Measurements from ENCODE around the gene MB21D2. TPM values are rescaled to one million over a fixed set of nuclear protein-coding genes. Genes with fewer than 3 reads are reported as not detected.

MB21D2 gene
- total and polyA plus RNA-seq, 2 experiments from 2014 or later = 4.0 to 5.2 TPM

DNA sequence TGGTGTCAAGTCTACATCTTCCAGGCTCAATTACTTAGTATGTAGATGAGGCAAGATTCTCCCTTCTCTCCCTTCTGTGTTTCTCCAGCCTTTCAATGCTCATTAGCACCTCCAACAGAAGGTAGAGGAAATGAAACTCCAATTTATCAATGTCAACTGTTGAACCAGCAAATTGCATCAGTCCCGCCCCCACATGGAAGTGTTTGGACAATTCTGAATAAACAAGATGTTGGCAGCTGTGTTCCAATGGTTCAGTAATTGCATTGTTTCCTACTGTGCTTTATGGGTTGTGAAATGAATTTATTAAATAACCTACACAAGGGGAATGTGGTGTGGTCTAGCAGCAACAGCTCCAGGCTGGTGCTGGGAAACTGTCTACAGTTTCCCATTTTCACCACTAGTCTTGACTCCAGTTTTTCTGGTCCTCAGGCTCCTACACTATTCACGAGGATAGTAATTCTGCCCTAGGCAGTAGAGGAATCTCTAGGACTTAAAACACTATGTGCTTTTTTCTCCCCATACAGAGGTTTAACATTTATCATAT, 91.9 kb downstream of the MB21D2 start:
- Histone ChIP-seq H3K36me3 (no peaks in the 10 kb centered on the region), H3K4me3 (no peak overlapping the region), H3K27me3 (peaks cover 13% of the 10 kb centered on the region), H3K9me3 (ENCODE audit: low read depth) (no peaks in the 10 kb centered on the region), H3K4me1 (ENCODE audit: low read depth) (no peaks in the 10 kb centered on the region), H3K27ac (no peak overlapping the region)
- peak in 1 of 2 donors; percentile 79 for DNase-seq (ENCODE audit: low read depth in 1 of 2, low spot score in 1 of 2)
- peak; percentile 14 for TF ChIP-seq CTCF (IDR thresholded peaks at IDR 0.05; ENCODE audit: low read depth, low read length)

DNA sequence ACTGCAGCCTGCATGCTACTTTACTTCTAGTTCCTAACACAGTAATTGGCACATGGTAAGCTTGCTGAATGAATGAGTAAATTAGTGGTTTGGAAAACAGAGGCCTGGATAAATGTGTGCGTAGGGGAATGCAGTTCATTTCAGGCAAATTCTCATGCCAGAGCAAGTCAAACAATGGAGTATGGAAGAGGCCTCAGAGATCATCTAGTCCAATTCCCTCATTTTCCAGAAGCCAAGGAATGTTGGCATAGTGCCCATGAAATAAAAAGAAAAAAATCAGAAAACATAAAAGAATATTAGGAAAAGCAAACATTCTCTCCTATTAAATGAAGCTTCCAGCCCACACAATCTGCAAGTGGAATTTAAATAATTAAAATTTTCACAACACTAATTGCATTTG, 92.4 kb downstream of the MB21D2 start:
- Histone ChIP-seq H3K36me3 (no peaks in the 10 kb centered on the region), H3K4me1 (ENCODE audit: low read depth) (no peaks in the 10 kb centered on the region), H3K27ac (no peak overlapping the region), H3K9me3 (ENCODE audit: low read depth) (no peaks in the 10 kb centered on the region), H3K4me3 (no peak overlapping the region), H3K27me3 (peaks cover 9% of the 10 kb centered on the region)
- peak in 1 of 2 donors; percentile 60 for DNase-seq (ENCODE audit: low read depth in 1 of 2, low spot score in 1 of 2)
- TF ChIP-seq CTCF (IDR thresholded peaks at IDR 0.05; ENCODE audit: low read depth, low read length) = no peak

GRCh38 chr3:192824313-192824712, 93.3 kb downstream of the MB21D2 start:
- H3K27ac ChIP-seq = no peak overlapping the region
- DNase-seq (ENCODE audit: low read depth in 1 of 2, low spot score in 1 of 2) = no peak
- H3K9me3 ChIP-seq (ENCODE audit: low read depth) = no peaks in the 10 kb centered on the region
- H3K27me3 ChIP-seq = peaks cover 7% of the 10 kb centered on the region
- no peak overlapping the region for H3K4me3 ChIP-seq
- TF ChIP-seq CTCF (IDR thresholded peaks at IDR 0.05; ENCODE audit: low read depth, low read length) = no peak
- H3K4me1 ChIP-seq (ENCODE audit: low read depth) = no peaks in the 10 kb centered on the region
- H3K36me3 ChIP-seq = no peaks in the 10 kb centered on the region

DNA sequence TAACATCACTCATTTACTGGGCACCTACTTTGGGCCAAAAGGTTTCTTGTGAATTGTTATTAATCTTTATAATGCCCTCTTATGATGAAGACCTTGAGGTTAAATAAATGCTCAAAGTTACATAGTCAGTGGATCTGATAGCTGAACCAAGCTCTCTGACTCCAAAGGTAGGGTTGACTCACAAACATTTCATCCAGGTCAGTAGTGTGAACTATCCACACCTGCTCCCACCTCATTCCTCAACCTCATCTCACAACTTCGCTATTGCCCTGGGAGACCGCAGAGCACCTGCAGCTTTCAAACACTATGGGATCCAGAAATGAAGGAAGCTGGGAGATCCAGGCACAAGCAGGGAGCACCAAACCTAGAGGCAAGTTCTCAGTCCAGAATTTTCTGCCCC, 96.5 kb downstream of the MB21D2 start:
- Histone ChIP-seq H3K27me3 (peaks cover 7% of the 10 kb centered on the region), H3K4me1 (ENCODE audit: low read depth) (no peaks in the 10 kb centered on the region), H3K36me3 (no peaks in the 10 kb centered on the region), H3K27ac (no peak overlapping the region), H3K9me3 (ENCODE audit: low read depth) (no peaks in the 10 kb centered on the region), H3K4me3 (no peak overlapping the region)
- no peak for DNase-seq (ENCODE audit: low read depth in 1 of 2, low spot score in 1 of 2)
- no peak for TF ChIP-seq CTCF (IDR thresholded peaks at IDR 0.05; ENCODE audit: low read depth, low read length)

GRCh38 chr3:192820161-192820560, 97.5 kb downstream of the MB21D2 start:
- Histone ChIP-seq H3K4me3 (no peak overlapping the region), H3K9me3 (ENCODE audit: low read depth) (no peaks in the 10 kb centered on the region), H3K27me3 (peaks cover 7% of the 10 kb centered on the region), H3K27ac (no peak overlapping the region), H3K4me1 (ENCODE audit: low read depth) (no peaks in the 10 kb centered on the region), H3K36me3 (no peaks in the 10 kb centered on the region)
- no peak for TF ChIP-seq CTCF (IDR thresholded peaks at IDR 0.05; ENCODE audit: low read depth, low read length)
- no peak for DNase-seq (ENCODE audit: low read depth in 1 of 2, low spot score in 1 of 2)
